NCI-H187 treated with DMSO at 0.1 percent for 48 hours (cell line): ENCODE results near the gene HIBCH.
"Not testable (repeated sequence)": the region's sequence is repeated elsewhere in the genome, so short reads cannot be mapped to it uniquely, and the experiment has no call there.

Experiments
- DNase-seq: peaks from one replicate; lab custom pipeline; 2025; lab: John Stamatoyannopoulos, UW

HIBCH gene

DNA sequence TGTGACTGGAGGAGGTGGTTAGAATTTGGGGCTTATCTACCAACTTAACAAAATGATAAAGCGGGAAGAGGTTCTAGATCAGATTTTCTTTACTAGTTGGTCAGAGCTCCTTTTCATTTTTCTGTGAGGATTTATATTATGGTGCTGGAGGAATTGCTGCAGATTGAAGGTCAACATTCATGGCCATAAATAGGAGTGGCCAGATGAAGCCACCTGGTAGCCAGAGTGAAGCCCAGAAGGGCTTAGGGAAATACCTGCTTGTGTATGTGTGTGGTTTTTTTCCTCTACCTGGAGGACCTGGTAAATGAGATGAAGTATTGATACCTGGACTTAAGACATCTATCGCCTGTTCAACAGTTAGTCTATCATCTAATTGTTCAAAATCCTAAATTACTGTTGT lies 134.2 kb downstream of the HIBCH start:
- no peak for DNase-seq

DNA sequence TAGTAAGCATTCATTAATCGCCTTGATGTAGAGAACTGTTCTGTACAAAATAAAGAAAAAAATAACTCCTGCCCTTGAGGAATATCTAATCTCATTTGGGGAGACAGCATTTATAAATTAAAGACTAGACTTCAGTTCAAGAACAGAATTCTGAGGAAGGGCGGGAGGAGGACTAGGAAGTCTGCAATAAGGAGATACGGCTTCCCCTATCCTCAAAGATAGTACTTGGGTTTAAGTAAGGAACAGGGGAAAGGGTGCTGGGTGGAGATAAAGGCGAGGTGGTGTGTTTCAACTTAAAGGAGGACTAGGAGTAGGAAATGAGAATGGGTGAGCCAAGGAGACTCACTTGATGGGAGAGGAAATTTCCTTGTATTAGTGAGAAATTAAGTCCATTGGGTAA lies 135.2 kb downstream of the HIBCH start:
- no peak for DNase-seq

DNA sequence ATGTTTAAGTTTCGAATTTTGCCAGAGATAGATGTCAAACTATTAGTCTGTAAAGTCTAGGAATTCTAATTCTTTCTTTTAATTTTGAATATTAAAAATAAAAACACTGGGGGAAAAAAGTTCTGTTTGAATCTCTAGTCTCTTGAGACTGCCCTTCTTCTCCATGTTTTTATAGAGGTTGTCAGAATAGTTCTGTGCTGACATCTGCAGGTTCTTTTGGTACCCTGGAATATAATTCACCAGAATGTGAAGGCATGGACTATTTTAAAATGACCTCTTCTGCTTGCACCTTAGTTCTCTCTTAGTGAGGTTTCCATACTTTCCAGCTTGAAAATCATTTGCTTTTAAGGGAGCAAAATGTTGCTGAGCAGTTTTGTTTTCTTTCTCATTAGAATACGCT lies 136.1 kb downstream of the HIBCH start:
- DNase-seq, result no peak

DNA sequence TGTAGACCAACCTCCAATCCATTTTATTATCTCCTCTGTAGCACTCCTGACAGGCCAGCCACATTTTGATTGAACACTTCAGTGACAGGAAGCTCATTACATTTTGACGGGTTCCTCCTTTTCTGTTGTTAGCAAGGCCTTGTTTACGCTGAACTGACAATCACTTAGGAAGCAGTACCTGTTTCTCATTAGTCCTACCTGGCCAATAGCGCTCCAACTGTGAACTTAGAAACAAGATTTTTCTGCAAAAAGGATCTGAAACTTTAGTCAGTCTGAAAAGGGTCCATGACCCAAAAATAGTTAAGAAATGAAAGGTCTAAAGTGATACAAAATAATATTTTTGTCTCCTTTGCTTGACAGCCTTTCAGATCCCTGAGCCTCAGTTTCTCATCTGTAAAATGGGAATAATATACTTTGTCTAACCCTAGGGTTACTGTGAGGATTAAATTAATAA lies 137.5 kb downstream of the HIBCH start:
- DNase-seq, result no peak

DNA sequence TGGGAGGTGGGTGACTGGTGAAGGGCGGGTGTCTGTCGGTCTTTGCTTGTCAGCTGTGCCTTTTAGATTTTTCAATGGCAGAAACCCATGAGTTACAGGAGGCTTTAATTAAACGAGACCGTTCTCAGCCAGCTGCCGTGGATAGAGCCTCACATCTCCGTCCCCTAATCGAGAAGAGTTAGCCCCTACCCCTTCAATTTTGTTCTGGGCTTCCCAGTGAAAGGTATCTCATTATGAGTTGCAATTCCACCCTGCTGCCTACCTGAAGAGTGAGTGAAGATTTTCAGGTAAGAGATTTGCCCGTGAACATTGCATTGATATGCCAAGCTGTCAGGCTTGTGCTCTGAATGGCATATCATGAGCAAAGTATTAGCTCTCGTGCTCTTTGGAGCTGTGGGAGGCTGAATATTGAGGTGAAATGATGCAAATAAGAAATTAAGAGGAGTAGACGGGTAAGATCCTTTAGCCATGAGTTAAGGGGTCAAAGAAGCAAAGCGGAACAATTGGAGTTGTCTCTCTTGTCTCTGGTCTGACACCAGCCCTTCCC lies 138.4 kb downstream of the HIBCH start:
- no peak for DNase-seq

DNA sequence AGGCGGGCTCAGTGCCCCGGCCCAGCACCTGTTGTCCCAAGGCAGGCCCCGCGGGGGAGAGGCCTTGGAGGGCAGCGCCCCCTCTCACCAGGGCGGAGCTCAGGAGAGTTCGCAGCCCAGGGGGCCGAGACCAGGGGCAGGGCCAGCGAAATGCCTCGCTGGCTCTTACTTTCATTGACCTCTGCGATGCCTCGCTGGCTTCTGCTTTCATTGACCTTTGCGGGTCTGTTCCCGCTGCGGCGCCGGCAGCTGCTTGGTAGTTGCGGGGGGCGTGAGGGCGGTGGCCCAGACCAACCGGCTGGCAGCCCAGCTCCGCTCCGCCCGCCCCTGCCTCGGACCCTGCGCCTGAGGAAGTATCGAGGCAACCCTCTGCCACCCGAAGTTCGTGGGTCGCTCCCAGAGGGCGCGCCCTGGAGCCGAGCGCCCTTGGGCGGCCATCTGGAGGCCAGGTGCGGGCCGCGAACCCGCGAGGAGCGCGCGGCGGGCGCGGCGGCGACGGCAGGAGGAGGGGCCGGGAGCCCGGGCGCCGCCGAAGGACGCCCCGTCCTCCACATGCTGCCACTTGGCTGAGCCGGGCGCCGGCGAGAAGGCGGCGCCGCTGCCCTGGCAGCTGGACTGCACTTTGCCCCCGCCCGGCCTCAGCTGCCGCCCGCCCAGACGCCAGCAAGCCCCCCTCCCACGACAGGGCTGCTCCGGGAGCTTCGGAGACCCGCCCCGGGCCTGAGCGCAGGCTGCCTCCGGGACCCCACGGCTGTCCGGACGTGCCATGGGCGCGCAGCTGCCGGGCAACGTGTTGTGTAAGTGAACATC lies 139.1 kb downstream of the HIBCH start:
- no peak for DNase-seq

DNA sequence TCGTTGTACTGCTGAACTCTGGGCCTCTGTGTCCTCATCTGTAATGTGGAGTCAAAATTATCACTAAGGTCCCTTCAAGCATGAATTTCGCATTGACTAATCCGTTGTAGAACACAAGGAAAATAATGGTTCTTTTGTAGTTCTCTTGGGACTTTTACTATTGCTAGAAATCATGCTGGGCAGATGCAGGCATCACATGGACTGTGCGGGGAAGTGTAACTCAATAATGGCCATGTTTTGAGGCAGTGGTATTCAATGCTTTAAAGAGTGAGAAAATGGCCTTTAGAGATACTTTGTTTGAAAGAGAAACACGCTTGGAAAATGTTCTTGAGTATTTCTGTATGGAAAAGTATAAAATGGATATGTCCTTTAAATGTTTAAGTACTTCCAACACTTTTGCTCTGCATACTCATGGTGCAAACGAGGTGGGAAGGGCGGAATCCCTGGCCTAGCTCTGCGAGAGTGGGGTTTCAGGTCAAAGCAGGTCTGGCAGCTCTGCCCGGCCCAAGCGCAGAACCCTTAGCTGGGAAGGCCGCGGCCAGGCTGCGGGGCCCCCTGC lies 139.8 kb downstream of the HIBCH start:
- DNase-seq, result no peak

DNA sequence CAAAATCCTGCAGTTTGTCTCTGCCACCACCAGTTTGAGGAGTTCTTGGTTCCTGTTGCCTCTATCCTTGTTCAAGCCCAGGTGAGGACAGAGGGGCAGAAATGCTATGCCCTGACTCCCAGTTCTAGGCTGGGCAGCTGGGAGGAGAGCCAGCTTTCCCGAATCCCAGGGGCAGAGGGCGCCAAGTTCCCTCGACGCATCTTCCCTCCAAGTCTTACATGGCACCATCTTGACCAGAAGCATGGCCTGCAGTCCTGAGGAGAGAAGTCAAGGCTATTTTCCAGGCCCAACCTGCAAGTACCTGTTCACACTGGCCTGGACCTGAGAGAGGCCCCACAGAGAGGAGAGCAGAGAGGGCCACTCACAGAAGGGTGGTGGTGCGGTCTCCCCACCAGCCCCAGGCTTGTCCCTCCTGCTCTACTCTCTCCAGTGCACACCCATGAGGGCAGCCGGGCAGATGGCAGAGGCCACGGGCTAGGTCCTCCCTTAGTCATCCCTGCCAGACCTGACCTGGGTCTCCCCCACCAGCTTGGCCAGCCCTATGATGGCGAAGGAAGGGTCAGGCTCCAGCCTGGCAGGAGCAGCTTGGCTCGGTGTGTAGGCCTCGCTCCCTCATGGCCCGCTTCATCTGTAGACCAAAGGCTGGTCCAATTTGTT lies 141.4 kb downstream of the HIBCH start:
- no peak for DNase-seq

DNA sequence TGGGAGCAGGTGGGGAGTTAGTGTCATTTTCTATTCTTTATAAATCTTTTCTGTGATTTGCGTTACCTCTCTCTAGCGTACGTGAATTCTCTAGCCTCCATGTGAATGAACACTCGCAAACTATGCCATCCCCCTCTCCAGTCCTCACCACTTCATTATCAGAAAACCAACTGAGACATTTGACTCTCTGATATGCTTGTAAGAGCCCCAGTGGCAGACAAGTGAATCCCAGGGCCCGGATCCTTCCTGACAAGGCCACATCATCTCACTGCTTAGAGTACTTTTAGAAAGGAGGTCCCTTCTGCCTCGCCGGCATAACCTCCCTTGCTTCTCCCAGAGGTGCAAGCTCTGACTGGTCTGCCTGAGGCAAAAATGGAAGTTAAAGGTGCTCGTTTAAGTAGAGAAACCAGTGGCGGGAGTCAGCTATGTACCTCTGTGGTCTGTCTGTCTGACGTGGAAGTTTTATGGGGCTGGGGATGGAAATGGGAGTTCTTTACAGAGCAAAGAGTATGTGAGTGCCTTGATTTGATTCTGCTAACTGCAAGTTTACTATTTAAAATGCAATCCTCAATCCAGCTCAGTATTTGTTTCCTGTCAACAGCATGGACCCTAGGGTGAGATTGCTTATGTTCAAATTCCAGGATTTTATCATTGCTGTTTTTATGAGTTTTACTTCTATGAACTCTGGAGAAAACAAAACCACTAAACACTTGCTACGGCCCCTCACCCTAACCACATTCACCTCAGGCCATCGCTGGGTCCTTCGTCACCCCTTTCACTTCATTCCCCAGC lies 142.2 kb downstream of the HIBCH start:
- DNase-seq, result no peak

DNA sequence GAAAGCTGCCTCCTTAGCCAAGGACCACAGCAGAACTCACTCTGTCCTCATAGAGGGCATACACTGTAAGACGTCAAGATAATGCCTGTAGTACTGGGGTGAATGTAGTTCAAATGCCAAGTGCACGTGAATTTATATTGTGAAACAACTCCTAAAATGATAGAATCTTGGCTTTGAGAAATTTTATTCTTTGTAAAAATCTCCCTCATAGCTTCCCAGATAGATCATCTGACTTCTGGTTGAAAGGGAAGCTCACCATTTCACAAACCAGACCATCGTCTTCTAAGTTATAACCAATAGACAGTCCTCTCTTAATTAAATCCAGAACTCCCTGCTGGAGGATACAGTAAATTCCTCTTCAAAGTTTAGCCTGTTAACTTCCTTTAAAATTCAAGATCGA lies 146.2 kb downstream of the HIBCH start:
- DNase-seq, result no peak

DNA sequence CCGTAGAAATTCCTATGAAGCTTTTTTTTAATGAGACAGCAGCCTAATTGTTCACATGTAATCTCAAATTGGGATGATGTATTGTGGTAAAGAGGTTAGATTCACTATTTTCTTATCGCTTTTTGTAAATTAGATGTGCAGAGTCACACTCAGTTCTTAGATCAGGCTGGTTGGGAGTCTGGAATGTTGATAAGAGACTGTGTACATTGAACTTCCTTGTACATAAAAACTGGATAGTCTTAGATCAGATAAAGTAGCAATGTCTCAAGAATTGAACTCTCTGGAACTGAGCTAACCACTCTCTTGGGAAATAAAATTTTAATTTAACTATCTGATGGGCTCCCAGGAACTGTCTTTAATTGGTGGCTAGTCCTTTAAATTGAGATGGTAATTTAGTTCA lies 149.0 kb downstream of the HIBCH start:
- no peak for DNase-seq

DNA sequence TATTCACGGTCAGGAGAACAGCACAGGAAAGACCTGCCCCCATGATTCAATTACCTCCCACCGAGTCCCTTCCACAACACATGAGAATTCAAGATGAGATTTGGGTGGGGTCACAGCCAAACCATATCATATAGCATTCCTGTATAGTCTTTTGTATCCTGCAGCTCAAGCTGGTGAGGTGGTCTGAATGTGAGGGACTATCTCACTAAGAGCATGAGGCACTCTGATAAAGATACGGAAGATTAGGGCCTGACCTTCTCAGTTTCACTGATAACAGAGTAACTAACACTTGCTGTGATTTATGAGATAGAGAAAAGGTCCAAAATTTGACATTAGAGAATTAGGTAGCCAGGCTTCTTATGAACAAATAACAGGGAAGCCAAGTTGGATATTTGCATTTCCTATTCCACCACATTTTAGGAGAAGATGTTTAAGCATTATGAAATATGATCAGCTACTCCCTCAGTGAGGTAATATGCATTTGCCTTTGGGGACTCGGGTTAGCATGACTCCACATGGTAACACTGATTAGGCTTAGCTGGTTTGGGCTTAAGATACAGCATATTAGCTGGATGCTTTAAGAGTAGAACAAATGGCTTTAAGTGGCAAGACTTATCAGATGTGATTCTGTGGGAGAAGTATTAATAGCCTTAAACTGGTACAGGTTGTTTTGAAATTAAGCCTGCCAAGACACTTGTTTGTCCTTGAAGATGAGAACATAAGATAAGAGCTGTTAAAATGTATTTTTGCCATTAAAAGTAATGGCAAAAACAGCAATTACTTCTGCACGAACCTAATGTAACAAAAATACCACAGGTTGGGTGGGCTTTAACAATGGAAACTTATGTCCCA lies 150.2 kb downstream of the HIBCH start:
- DNase-seq, result no peak

DNA sequence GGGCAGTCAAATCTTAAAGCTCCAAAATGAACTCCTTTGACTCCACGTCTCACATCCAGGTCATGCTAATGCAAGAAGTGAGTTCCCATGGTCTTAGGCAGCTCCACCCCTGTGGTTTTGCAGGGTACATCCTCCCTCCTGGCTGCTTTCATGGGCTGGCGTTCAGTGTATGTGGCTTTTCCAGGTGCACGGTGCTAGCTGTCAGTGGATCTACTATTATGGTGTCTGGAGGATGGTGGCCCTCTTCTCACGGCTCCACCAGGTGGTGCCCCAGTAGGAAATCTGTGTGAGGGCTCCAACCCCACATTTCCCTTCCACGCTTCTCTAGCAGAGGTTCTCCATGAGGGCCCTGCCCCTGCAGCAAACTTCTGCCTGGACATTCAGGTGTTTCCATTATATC lies 151.9 kb downstream of the HIBCH start:
- DNase-seq, result no peak

DNA sequence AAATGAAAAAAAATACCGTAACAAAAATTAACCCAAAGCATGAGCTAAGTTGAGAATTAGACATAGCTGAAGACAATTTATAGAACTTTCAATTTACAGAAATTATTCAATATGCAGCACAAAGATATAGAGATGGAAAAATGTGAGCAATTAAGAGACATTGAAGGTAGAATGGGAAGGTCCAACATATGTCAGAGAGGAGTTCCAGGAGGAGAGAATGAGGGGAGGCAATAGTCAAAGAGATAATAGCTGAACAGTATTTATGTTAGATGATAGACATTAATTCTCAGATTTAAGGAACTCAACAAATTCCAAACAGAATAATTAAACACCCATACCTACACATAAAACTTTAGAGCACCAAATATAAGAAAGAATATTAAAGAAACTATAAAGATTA lies 154.1 kb downstream of the HIBCH start:
- DNase-seq, result no peak

DNA sequence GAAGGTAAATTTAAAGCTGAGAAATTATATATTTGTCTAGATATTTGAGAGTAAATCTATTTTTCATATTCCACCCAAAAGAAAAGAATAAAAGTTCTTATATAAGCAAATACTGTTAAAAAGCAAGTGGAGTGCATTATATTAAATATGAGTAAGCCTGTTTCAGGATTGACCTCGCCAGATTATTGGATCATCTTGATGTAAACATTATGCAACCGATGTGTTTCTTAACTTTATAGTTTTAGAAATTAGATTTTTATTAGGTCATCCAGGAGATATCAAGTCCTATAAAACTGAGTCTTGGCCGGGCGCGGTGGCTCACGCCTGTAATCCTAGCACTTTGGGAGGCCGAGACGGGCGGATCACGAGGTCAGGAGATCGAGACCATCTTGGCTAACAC lies 156.8 kb downstream of the HIBCH start:
- DNase-seq, result no peak

DNA sequence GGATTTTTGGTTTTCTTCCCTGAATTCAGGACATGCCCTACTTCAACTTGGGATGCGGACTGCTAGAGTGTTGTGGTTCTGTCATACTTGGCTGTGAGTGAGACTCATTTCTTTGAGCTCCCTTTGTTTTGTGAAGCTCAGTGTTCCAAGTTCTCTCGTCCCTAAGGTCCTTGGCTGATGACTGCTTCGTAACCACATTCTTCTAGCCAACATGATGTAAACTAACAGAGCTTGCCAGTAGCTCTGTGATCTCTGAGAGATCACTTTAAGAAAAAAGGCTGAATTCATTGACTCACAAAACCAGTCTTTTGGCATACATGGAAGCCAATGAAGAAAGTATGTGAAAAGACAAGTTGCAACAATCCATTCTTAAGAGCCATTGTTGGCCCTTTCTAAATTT lies 160.2 kb downstream of the HIBCH start:
- DNase-seq, result no peak

DNA sequence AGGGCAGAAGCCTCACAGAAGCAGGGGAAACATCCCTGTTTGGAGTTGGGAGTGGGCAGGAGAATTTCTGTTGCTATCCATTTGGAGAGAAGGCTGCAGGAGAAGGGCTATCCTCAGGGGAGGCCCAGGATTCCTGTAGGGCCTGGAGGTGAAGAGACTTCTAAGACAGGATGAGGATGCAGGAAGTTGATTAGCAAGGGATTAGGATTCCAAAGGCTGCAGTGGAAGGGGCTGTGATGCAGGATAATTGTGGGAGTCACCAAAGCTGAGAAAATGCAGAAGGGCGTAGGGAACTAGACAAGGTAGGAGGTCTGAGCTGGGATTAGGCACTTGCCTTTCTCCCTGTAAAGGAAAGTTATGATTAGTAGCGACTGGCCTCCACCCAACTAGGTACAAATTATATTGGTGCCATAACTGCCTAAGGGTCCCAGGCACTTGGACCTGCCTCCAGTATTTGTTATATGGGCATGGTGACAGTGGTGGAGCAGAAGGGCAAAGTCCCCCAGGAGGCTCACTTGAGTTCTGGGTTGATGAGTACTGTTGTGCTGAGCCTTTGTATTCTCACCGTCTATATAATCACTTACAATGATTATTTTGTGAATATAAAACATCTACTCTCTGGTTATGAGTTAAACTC lies 160.7 kb downstream of the HIBCH start:
- DNase-seq, result no peak

DNA sequence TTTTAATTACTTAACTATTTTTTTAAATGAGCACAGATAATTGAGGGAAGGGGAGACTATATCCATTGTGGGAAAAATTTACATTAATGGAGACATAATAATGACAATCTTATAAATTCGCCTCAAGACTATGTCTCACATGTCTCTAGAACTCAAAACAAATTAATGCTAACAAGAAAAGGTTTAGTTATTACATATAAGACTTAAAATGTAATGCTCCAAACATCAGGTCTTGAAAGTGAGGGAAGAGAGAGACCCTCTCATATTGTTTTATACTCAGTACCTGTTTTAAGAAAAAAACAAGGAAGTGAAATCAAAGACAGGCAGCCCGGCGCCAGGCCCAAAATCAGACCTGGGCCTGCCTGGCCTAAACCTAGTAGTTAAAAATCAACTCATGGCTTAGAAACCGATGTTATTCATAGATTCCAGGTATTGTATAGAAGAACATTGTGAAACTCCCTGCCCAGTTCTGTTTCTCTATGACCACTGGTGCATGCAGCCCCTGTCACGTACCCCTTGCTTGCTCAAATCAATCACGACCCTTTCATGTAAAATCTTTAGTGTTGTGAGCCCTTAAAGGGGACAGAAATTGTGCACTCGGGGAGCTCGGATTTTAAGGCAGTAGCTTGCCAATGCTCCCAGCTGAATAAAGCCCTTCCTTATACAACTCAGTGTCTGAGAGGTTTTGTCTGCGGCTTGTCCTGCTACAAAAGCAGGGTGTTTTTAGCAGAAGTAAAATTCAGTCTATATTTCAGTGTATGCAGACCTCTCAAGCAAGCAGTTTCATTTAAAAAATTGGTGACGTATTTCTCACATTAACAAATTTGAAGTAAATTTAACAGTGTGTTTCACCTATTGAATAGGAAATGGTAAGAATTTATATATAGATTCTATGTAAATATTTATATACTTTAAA lies 161.8 kb downstream of the HIBCH start:
- not testable (repeated sequence) for DNase-seq

DNA sequence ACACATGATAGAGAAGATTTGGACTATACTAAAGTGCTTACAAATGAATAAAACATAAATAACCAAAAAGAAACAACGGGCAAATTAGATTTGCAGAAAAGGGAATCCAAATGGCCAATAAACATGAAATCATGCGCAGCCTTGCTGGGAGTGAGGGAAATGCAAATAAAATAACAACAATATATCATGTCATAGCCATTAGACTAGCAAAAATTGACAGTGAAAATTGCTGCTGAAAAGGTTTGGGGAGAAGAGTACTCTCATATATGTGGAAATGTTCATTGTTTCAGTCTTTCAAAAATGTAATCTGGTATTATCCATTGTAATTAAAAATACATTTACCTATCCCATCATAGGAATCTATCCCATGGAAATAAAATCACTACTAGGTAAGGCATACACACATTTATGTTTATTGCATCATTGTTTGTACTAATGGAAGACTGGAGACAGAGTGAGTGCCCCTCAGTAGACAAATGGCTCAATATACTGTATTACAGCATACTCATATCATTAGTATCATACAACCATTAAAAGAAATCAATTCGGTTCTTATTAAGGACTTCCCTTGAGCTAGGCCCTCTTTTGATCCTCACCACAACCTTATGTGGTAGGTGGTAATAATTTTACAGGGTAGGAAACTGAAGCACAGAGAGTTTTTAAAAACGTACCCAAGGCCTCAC lies 163.0 kb downstream of the HIBCH start:
- DNase-seq, result no peak
